Stimulated activated CD8-positive, alpha-beta memory T cell treated with anti-CD3 and anti-CD28 coated beads, Interleukin-2, amount 100 ng/mL, for 48 hours (primary cell): ENCODE results near the gene PANX3.

Experiments
- DNase-seq, 2 donors: peaks; one replicate each; pipeline ENCODE4 v3.0.0-alpha.2; 2020; ENCODE audit warnings: low read depth in 2 of 2

Gene PANX3

DNA sequence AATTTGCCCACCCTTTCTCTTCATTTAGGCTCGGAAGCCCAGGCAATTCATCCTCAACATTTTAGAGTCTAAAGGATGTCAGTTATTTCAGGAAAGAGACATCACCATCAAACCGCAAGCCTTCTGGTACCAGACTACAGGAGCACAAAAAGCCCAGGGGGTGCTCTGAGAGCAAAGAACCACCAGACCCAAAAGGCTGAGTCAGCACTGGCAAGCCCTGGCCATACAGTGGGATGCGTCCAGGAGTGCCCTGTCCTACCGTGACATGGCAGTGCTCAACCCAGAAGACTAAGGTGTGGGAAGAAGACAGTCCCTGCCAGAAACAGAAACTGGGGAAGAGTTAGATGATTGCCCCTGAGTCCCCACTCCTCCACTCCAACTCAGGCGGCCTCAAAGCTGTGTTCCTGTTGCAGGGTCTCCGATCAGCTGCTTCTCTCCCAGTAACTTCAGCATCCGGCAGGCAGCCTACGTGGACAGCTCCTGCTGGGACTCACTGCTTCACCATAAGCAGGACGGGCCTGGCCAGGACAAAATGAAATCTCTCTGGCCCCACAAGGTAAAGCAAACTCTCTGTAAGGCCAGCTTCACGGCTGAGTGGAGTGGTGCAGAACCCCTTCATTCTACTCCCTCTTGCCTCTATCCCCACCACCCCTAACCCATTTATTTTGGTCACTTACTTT lies 1.5 kb downstream of the PANX3 start:
- DNase-seq: no peak

DNA sequence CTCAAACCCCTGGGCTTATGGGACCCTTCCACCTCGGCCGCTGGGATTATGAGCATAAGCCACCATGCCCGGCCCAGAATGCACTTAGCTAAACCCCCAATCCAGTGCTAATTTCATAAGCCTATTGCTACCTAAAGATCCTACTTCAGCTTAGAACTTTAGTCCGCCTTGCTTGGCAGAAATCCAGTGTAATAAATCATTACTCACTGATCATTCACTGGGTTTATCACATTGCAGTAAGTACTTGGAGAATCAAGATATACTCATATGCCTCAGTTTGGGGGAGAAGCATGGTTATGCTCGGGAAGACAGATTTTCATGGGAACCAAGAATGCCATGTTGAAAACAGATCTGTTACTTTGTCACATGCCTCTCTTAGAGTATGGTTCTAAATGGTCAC lies 7.6 kb downstream of the PANX3 start:
- no peak for DNase-seq

- DNase-seq: peak; percentile 61 to 70
Observed at GRCh38 chr11:124622531-124623451, 11.6 kb downstream of the PANX3 start, which contains the start of gene TBRG1. TSS of gene TBRG1 (plus strand) at chr11:124622864. CDS start at chr11:124623084, 220 bp downstream.

- no peak for DNase-seq
Observed at GRCh38 chr11:124623861-124624525, 12.8 kb downstream of the PANX3 start.

DNA sequence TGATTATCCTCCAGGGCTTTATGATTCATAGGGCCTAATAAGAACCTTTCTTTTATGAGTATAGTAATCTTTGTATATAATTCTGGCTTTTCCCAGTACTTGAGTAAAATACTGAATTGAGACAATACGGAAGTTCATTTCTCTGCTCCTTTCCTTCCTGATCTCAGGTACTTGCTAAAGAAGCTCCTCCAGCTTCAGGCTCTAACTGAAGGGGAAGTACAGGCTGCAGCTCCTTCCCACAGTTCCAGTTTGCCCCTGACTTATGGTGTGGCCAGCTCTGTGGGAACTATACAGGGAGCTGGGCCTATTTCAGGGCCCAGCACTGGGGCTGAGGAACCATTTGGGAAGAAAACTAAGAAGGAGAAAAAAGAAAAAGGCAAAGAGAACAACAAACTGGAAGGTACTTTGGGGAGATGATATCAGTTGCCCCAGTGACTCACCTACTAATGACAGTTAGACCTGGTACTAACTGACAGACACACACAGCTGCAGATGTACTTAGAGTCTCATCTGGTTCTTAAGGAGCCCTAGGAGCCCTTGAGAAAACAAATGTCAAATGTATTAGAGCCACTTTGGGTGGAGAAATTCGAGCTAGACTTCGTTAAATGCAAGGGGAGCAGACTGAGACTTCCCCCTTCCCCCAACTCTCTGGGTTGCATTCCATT lies 14.4 kb downstream of the PANX3 start:
- no peak for DNase-seq

- DNase-seq: no peak
Observed at GRCh38 chr11:124627546-124627945, 16.3 kb downstream of the PANX3 start.

- DNase-seq: no peak
Observed at GRCh38 chr11:124629961-124630360, 18.7 kb downstream of the PANX3 start.

- DNase-seq: no peak
Observed at GRCh38 chr11:124633355-124633754, 22.1 kb downstream of the PANX3 start.

- no peak for DNase-seq
Observed at GRCh38 chr11:124635932-124636331, 24.7 kb downstream of the PANX3 start.

DNA sequence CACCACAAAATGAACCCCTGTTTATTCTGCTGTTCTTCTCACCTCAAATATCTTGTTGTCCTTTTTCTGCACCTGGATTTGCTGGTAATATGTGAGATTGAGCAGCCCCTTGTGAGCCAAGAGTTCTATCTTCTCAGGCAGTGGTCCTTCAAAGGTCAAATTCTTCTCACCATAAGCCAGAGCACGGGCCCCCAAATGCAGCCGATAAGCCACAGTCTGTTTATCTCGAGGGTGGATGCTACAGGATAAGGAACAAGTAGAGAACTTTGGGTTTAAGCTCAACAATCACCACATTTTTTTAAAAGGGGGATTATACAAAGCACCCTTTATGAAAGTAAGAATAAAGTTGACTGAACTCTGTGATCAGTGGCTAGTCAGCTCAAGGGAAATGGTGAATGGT lies 27.3 kb downstream of the PANX3 start:
- no peak for DNase-seq

DNA sequence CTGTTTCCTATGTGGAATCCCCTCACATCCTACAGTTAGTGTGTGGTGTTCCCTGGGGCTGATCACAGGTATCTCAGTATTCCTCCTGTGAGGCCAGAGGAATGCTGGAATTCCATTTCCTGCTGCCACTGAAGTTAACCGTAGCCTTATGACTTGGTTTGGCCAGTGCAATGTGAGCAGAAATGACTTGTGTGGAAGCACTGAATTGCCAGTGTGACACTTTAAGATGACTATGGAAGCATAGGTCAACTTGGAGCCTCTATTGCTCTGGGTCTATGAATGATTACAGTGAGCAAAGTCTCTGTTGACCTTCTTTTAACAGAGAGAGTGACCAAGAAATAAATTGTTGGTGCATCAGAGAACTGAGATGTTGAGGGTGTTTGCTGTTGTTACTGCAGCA lies 28.0 kb downstream of the PANX3 start:
- no peak for DNase-seq

- no peak for DNase-seq
Observed at GRCh38 chr11:124640666-124641065, 29.4 kb downstream of the PANX3 start.

DNA sequence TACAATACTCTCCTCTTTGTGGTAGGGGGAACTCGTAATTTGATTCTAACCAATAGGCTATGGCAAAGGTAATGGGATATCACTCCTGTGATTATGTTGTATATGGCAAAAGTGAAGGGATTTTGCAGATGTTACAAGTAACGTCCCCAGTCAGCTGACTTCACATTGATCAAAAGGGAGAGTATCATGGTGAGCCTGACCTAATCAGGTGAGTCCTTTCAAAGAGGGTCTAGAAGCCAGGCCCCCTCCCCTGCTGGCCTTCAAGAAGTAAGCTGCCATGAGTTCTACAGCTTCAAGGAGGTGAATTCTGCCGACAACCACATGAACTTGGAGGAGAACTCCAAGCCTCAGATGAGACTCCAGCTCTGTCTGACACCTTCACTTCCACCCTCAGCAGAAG lies 31.4 kb downstream of the PANX3 start:
- DNase-seq: no peak

- DNase-seq: no peak
Observed at GRCh38 chr11:124643042-124643604, 31.9 kb downstream of the PANX3 start.

DNA sequence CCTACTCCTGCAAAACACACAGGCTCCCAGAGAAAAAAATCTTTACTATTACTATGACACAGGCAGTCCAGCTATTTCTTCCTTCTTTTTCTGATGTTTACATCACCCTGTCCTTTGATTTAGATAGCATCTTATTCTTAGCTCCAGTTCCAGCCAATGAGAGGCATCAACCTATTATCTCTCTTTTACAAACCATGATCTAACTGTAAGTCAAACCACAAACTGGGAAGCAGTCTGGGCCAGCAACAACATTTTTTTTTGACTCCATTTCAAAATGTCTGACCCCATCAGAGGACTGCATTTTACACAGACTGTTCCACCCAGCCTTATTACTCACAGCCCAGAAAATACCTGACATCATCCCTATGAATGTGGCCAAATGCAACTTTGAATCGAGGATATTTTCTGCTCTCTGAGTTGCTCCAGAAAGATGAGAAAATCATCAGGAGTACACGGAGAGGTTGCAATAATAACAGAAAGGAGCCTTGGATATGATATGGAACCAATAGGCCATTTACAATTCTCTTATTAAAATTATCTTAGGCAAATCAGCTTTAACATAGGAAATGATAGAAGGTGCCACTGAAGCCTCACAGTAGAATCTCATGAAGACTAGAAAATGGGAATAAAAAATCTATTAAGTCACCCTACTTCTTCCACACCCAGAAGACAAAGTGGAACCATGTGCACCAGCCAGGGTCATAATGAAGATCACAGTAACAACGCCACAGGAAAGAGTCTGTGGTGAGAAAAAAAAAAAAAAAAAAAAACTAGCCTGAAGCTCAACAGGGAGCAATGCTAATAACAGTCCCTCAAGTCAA lies 32.6 kb downstream of the PANX3 start:
- DNase-seq: no peak

DNA sequence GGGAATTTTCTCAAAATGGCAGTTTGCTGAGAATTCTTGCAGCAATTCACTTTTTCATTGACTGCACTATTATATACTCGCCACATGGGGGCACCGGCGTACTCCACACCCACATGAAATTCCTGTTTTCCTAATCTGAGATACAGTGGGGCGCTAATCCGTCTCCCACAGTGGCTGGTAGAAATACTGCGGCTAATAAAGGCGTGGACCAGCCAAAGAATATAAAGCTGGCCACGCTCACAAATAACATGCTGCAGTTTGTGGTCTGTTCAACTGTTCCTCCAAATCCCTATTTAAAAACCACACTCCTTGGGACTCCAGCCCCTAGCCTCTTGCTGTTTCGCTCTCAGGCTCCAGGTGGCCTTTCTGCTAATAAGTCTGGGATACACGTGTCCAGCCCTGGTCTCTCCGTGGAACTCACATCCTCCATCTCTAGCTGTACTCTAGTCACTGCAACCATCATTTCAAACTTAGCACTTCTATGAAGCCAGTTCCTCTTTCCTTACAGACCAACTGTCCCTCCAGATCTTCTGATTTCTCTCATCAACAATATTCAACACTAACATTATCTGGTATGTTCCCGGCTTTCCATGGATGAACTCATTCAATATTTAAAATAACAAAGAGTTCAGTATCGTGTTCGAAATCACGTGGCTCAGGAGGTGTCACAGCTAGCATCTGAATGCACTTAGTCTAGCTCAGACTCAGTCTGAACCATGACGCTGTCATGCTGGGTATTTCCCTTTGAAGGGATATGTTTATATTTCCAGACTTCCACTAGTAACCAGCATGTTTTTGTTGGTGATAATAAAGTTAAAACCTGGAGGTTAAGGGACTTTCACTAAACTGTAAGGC lies 33.4 kb downstream of the PANX3 start:
- no peak for DNase-seq

GRCh38 chr11:124646148-124646547 lies 34.9 kb downstream of the PANX3 start:
- DNase-seq: no peak

GRCh38 chr11:124648610-124649009 lies 37.4 kb downstream of the PANX3 start:
- DNase-seq: no peak

- no peak for DNase-seq
Observed at GRCh38 chr11:124656774-124657630, 45.8 kb downstream of the PANX3 start.
